ENCODE measurements around the gene SFTPA1. TPM values are rescaled to one million over a fixed set of nuclear protein-coding genes. Genes with fewer than 3 reads are reported as not detected.
A peak's percentile ranks its signal among the peaks of the same experiment; 100 is the strongest.
"Not testable (repeated sequence)": the region's sequence is repeated elsewhere in the genome, so short reads cannot be mapped to it uniquely, and the experiment has no call there.

Gene SFTPA1
- polyA plus RNA-seq, 3 donors, result 0.18 TPM; not detected in 2

GRCh38 chr10:79604294-79604693 lies 6.4 kb upstream of the SFTPA1 start:
- no peak for DNase-seq (ENCODE audit: extremely low read depth in 1 of 11, low read depth in 9 of 11, low spot score in 4 of 11)

DNA sequence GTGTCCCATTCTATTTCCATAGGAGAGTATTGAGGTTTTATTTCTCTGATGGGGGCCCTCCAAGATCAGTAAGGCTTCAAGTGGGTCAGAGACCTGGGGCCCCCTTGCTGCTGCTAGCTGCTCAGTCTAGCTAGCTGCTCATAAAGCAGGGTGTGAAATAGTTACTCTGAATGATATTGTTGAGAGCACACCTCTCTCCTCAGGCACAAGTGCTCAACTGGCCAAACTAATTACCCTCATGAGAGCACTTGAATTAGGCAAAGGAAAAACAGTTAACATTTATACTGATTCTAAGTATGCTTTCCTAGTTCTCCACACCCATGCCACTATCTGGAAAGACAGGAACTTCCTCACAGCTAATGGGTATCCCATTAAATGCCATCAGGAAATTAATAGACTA lies 5.4 kb upstream of the SFTPA1 start:
- DNase-seq (ENCODE audit: extremely low read depth in 1 of 11, low read depth in 9 of 11, low spot score in 4 of 11), result no peak

- peak in 3 of 11 donors; percentile 1 to 2 (median 1) for DNase-seq (ENCODE audit: extremely low read depth in 1 of 11, low read depth in 9 of 11, low spot score in 4 of 11)
Observed at GRCh38 chr10:79608505-79609375, 2.0 kb upstream of the SFTPA1 start.

DNA sequence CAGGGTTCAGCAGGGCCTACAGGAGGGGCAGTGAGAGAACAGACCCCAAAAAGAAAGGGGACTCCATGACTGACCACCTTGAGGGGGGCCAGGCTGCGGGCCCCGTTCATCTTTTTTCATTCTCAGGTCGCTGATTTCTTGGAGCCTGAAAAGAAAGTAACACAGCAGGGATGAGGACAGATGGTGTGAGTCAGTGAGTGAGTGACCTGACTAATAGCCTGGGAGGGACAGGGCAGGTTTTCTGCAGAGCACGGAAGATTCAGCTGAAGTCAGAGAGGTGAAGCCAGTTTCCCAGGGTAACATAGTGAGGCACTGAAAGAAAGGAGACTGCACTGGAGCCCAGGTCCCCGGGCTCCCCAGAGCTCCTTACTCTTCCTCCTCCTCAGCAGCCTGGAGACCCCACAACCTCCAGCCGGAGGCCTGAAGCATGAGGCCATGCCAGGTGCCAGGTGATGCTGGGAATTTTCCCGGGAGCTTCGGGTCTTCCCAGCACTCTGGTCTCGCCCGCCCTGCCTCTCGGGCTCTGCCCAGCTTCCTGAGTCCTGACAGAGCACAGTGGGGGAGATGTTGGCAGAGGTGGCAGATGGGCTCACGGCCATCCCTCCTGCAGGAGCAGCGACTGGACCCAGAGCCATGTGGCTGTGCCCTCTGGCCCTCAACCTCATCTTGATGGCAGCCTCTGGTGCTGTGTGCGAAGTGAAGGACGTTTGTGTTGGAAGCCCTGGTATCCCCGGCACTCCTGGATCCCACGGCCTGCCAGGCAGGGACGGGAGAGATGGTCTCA lies 646 bp downstream of the SFTPA1 start:
- DNase-seq (ENCODE audit: extremely low read depth in 1 of 11, low read depth in 9 of 11, low spot score in 4 of 11), result not testable (repeated sequence)

GRCh38 chr10:79615577-79615976 lies 4.8 kb downstream of the SFTPA1 start:
- DNase-seq (ENCODE audit: extremely low read depth in 1 of 11, low read depth in 9 of 11, low spot score in 4 of 11), result no peak

GRCh38 chr10:79616164-79616563 lies 5.4 kb downstream of the SFTPA1 start:
- no peak for DNase-seq (ENCODE audit: extremely low read depth in 1 of 11, low read depth in 9 of 11, low spot score in 4 of 11)

GRCh38 chr10:79623663-79624062 lies 12.9 kb downstream of the SFTPA1 start:
- DNase-seq (ENCODE audit: extremely low read depth in 1 of 11, low read depth in 9 of 11, low spot score in 4 of 11), result not testable (repeated sequence)

DNA sequence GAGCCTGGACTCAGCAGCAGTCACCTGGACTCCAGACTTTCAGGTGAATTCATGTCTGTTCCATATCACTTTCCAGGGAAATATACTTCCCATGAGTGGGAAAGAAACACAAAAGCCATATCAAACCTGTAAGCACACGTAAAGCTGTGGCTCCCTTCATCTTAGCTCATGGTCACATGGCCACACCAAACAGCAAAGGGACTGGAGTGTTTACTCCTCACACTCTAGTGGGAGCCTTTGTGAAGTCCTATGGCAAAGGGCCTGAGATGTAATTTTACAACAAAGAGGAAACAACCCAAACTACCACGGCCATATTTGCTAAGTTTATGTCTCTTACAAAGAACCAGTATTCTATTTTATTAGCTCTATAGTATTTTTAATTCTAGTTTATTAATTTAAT lies 16.3 kb downstream of the SFTPA1 start:
- no peak for DNase-seq (ENCODE audit: extremely low read depth in 1 of 11, low read depth in 9 of 11, low spot score in 4 of 11)

- DNase-seq (ENCODE audit: extremely low read depth in 1 of 11, low read depth in 9 of 11, low spot score in 4 of 11), result no peak
Observed at GRCh38 chr10:79628083-79628482, 17.3 kb downstream of the SFTPA1 start.

- peak in 1 of 11 donors; percentile 1 for DNase-seq (ENCODE audit: extremely low read depth in 1 of 11, low read depth in 9 of 11, low spot score in 4 of 11)
Observed at GRCh38 chr10:79628988-79629954, 18.5 kb downstream of the SFTPA1 start.

DNA sequence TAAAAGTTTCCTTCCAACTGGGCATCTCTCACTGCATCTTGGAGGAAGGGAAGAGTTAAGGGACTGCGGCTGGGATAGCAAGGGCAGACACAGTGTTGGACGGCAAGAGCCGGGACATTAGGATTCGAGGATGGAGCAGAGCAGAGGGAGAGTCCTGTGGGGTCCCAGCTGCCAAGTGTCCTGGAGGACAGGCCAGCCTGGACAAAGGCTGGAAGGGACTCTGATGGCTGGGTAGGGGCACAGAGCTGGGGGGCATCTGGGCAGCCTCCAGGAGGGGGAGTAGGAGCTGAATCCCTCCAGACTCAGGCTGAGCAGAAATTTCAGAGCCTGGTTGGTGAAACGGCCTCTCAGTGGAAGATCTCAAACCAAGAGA lies 19.2 kb downstream of the SFTPA1 start:
- no peak for DNase-seq (ENCODE audit: extremely low read depth in 1 of 11, low read depth in 9 of 11, low spot score in 4 of 11)

- not testable (repeated sequence) for DNase-seq (ENCODE audit: extremely low read depth in 1 of 11, low read depth in 9 of 11, low spot score in 4 of 11)
Observed at GRCh38 chr10:79636654-79637199, 26.0 kb downstream of the SFTPA1 start.

- no peak for DNase-seq (ENCODE audit: extremely low read depth in 1 of 11, low read depth in 9 of 11, low spot score in 4 of 11)
Observed at GRCh38 chr10:79638318-79638717, 27.6 kb downstream of the SFTPA1 start.

DNA sequence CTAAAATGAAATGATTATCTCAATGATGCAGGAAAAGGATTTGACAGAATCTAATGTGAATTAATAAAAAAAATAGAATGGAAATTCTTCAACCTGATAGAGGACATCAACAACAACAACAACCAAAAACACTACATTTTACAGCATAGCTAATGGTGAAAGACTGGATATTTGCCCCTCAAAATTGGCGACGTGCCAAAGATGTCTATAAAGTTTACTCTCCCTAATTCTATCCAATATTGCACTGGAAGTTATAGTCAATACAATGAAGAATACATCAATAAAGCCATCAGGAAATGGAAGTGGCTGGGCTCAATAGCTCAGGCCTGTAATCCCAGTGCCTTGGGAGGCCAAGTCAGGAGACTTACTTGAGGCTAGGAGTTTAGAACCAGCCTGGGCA lies 42.0 kb downstream of the SFTPA1 start:
- not testable (repeated sequence) for DNase-seq (ENCODE audit: extremely low read depth in 1 of 11, low read depth in 9 of 11, low spot score in 4 of 11)

DNA sequence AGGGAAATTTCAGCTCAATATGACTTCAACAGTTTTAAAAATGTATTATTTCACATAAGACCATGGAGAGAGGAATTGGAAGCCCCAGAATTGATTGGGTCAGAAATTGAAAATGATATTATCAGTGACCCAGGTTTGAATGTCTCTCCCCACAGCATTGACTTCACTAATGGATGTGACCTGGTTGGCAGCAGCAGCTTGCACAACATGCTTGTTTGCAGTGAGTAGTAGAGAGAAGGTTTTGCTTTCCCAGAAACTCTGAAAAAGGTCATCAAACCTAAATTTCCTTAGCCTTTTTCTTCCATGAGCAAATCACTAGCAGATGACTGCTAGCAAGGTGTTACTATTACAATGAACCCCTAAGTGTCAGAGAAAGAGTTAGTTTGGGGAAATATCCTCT lies 52.5 kb downstream of the SFTPA1 start:
- DNase-seq (ENCODE audit: extremely low read depth in 1 of 11, low read depth in 9 of 11, low spot score in 4 of 11), result not testable (repeated sequence)

DNA sequence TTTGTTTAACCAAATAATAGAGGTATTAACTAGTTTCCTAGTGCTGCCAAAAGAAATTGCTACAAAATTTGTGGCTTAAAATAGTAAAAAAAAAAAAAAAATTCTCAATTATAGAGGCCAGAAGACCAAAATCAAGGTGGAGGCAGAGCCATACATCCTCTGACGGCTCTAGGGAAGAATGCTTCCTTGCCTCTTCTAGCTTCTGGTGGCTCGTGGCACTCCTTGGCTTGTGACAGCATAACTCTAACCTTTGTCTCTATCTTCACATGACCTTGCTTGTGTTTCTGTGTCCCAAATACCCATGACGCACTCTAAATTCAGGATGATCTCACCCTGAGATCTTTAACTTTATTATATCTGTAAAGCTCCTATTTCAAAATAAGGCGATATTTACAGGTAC lies 53.9 kb downstream of the SFTPA1 start:
- DNase-seq (ENCODE audit: extremely low read depth in 1 of 11, low read depth in 9 of 11, low spot score in 4 of 11), result not testable (repeated sequence)

Measured in renal cortex interstitium (tissue), 11 donors.